CD4-positive, alpha-beta memory T cell (primary cell): ENCODE results near the gene MORN5. TPM values are rescaled to one million over a fixed set of nuclear protein-coding genes. Genes with fewer than 3 reads are reported as not detected.
A peak's percentile ranks its signal among the peaks of the same experiment; 100 is the strongest.

ENCODE experiments used
- CTCF ChIA-PET: fragments of 350-600 bp; sonication (Branson Sonifier 250); formaldehyde crosslinking; loops from one replicate; lab custom pipeline; 2021; ENCODE audit warnings: inconsistent platforms; ENCODE audit not compliant: partially characterized antibody; lab: Charles Lee
- POLR2A ChIA-PET: fragments of 350-600 bp; sonication (Branson Sonifier 250); formaldehyde crosslinking; loops from one replicate; lab custom pipeline; 2021; ENCODE audit not compliant: partially characterized antibody; lab: Charles Lee
- DNase-seq, 5 donors: peaks; one replicate each; pipeline versions ENCODE4 v3.0.0 to v3.0.0-alpha.2; 2020 to 2022; ENCODE audit warnings: mixed read lengths in 1 of 5
- H3K27ac ChIP-seq: one replicate; pipeline ENCODE4 v1.7.0; 2013; ENCODE audit warnings: low read depth, low read length
- H3K27me3 ChIP-seq: 2 replicates; pipeline ENCODE4 v1.7.0; 2013; ENCODE audit warnings: mild to moderate bottlenecking, low read length, moderate library complexity; ENCODE audit not compliant: insufficient read depth
- H3K36me3 ChIP-seq: 2 replicates; pipeline ENCODE4 v1.7.0; 2013; ENCODE audit warnings: mild to moderate bottlenecking, low read length, moderate library complexity; ENCODE audit not compliant: insufficient read depth
- H3K4me1 ChIP-seq: 2 replicates; pipeline ENCODE4 v1.7.0; 2013; ENCODE audit warnings: mild to moderate bottlenecking, low read length, moderate library complexity; ENCODE audit not compliant: insufficient read depth
- H3K4me3 ChIP-seq, 2 donors: one replicate each; pipeline ENCODE4 v1.7.0; 2013; ENCODE audit warnings: low read length in 2 of 2, mild to moderate bottlenecking in 1 of 2
- H3K9me3 ChIP-seq, 2 donors: one replicate each; pipeline ENCODE4 v1.7.0; 2013; ENCODE audit warnings: low read length in 2 of 2, control low read depth in 1 of 2; ENCODE audit not compliant: control insufficient read depth in 1 of 2
- H3K27ac Mint-ChIP-seq, 7 donors: one replicate each; pipeline ENCODE4 v1.8.0; 2020 to 2021; ENCODE audit warnings: mixed read lengths in 7 of 7, mild to moderate bottlenecking in 6 of 7, inconsistent platforms in 3 of 7, moderate library complexity in 3 of 7
- H3K27me3 Mint-ChIP-seq, 2 donors: one replicate each; pipeline ENCODE4 v1.8.0; 2020 to 2021; ENCODE audit warnings: mixed read lengths in 2 of 2
- H3K36me3 Mint-ChIP-seq, 2 donors: one replicate each; pipeline ENCODE4 v1.8.0; 2020 to 2021; ENCODE audit warnings: mixed read lengths in 2 of 2, inconsistent platforms in 1 of 2, mild to moderate bottlenecking in 1 of 2
- H3K4me1 Mint-ChIP-seq, 4 donors: one replicate each; pipeline ENCODE4 v1.8.0; 2020 to 2021; ENCODE audit warnings: mixed read lengths in 4 of 4, mild to moderate bottlenecking in 1 of 4
- H3K4me3 Mint-ChIP-seq, 8 donors: one replicate each; pipeline ENCODE4 v1.8.0; 2020 to 2021; ENCODE audit warnings: mixed read lengths in 8 of 8, mild to moderate bottlenecking in 7 of 8, moderate library complexity in 6 of 8, inconsistent platforms in 3 of 8
- H3K9me3 Mint-ChIP-seq, 8 donors: one replicate each; pipeline ENCODE4 v1.8.0; 2020 to 2021; ENCODE audit warnings: mixed read lengths in 8 of 8, mild to moderate bottlenecking in 5 of 8, inconsistent platforms in 3 of 8, moderate library complexity in 1 of 8
- intact Hi-C: fragments of 100-400 bp; cut with micrococcal nuclease; formaldehyde crosslinking; loops from one replicate; pipeline ENCODE4 v1.15.1; 2023
- polyA plus RNA-seq, 2 donors: library from polyadenylated mRNA; unstranded; fragments of 300-500 nt; fragmentation: Illumina TruSeq; gene quantifications; one replicate each; pipeline ENCODE4 v1.2.3, GENCODE V29; 2021
- total RNA-seq, 2 experiments: library from RNA; stranded (reverse); gene quantifications; one replicate each; pipeline ENCODE4 v1.2.3, GENCODE V29; 2021

The MORN5 gene
- total and polyA plus RNA-seq, 4 experiments from 2014 or later, result not detected

- POLR2A ChIA-PET, result no interaction called here
- H3K27me3 Mint-ChIP-seq, result peaks cover 21 to 28% of the 10 kb centered on the region in 2 donors
- H3K36me3 Mint-ChIP-seq, result no peaks in the 10 kb centered on the region
- H3K9me3 Mint-ChIP-seq, result no peaks in the 10 kb centered on the region
- no peaks in the 10 kb centered on the region for H3K36me3 ChIP-seq
- H3K27ac Mint-ChIP-seq, result peak overlapping the region in 1 of 7 donors; percentile 26
- no peak overlapping the region for H3K4me3 ChIP-seq
- H3K4me1 Mint-ChIP-seq, result peaks cover 11 to 25% (median 18%) of the 10 kb centered on the region in 4 donors
- no peak overlapping the region for H3K27ac ChIP-seq
- intact Hi-C loops, result no loop called here
- CTCF ChIA-PET, result interaction anchor here (0.6 to 9.2 kb wide), 22 partner anchors 9 to 1225 kb away, joined by 3 to 165 read pairs (median 7); no protein-coding TSS in a partner anchor
- H3K4me3 Mint-ChIP-seq, result peak overlapping the region in 6 of 8 donors; percentile 42 to 71 (median 60)
- peaks cover 7% of the 10 kb centered on the region for H3K4me1 ChIP-seq
- peaks cover 11% of the 10 kb centered on the region for H3K27me3 ChIP-seq
- H3K9me3 ChIP-seq, result no peaks in the 10 kb centered on the region
- peak; percentile 65 to 75 (median 68) for DNase-seq
These were observed 34.6 kb upstream of the MORN5 start for GRCh38 chr9:122125158-122125508.

GRCh38 chr9:122125509-122126330, 34.0 kb upstream of the MORN5 start:
- H3K4me3 ChIP-seq, result no peak overlapping the region
- intact Hi-C loops, result no loop called here
- peaks cover 11% of the 10 kb centered on the region for H3K27me3 ChIP-seq
- peaks cover 11 to 25% (median 18%) of the 10 kb centered on the region in 4 donors for H3K4me1 Mint-ChIP-seq
- POLR2A ChIA-PET, result interaction anchor here (1.2 kb wide), 1 partner anchor 139 kb away, joined by 3 read pairs; the partner anchor contains the start of genes MRRF and RBM18
- no peaks in the 10 kb centered on the region for H3K36me3 Mint-ChIP-seq
- peak overlapping the region in 6 of 8 donors; percentile 42 to 76 (median 60) for H3K4me3 Mint-ChIP-seq
- H3K9me3 ChIP-seq, result no peaks in the 10 kb centered on the region
- CTCF ChIA-PET, result interaction anchor here (0.8 to 9.2 kb wide), 20 partner anchors 10 to 1224 kb away, joined by 3 to 165 read pairs (median 7); no protein-coding TSS in a partner anchor
- H3K9me3 Mint-ChIP-seq, result no peaks in the 10 kb centered on the region
- no peak overlapping the region for H3K27ac ChIP-seq
- no peak for DNase-seq
- peak overlapping the region in 1 of 7 donors; percentile 66 for H3K27ac Mint-ChIP-seq
- no peaks in the 10 kb centered on the region for H3K36me3 ChIP-seq
- H3K4me1 ChIP-seq, result peaks cover 7% of the 10 kb centered on the region
- H3K27me3 Mint-ChIP-seq, result peaks cover 22 to 28% of the 10 kb centered on the region in 2 donors

GRCh38 chr9:122126331-122127261, 33.1 kb upstream of the MORN5 start:
- Mint-ChIP-seq H3K27me3 (peaks cover 25 to 28% of the 10 kb centered on the region in 2 donors), H3K27ac (peak overlapping the region in 1 of 7 donors; percentile 66), H3K36me3 (no peaks in the 10 kb centered on the region), H3K9me3 (no peaks in the 10 kb centered on the region), H3K4me3 (peak overlapping the region; percentile 45 to 76 (median 63)), H3K4me1 (peaks cover 11 to 25% (median 18%) of the 10 kb centered on the region in 4 donors)
- intact Hi-C loops, result no loop called here
- DNase-seq, result no peak
- Histone ChIP-seq H3K27ac (no peak overlapping the region), H3K4me1 (peaks cover 7% of the 10 kb centered on the region), H3K36me3 (no peaks in the 10 kb centered on the region), H3K4me3 (no peak overlapping the region), H3K27me3 (peaks cover 11% of the 10 kb centered on the region), H3K9me3 (no peaks in the 10 kb centered on the region)
- ChIA-PET POLR2A (interaction anchor here (1.2 kb wide), 1 partner anchor 138 kb away, joined by 3 read pairs; the partner anchor contains the start of genes MRRF and RBM18), CTCF (interaction anchor here (0.7 to 9.2 kb wide), 7 partner anchors 10 to 231 kb away, joined by 3 to 165 read pairs (median 34); no protein-coding TSS in a partner anchor)

GRCh38 chr9:122127396-122127798, 32.3 kb upstream of the MORN5 start:
- Histone ChIP-seq H3K4me3 (no peak overlapping the region), H3K4me1 (peaks cover 7% of the 10 kb centered on the region), H3K36me3 (no peaks in the 10 kb centered on the region), H3K27ac (no peak overlapping the region), H3K27me3 (peaks cover 11% of the 10 kb centered on the region), H3K9me3 (no peaks in the 10 kb centered on the region)
- CTCF ChIA-PET, result interaction anchor here (0.7 to 9.2 kb wide), 3 partner anchors 24 to 225 kb away, joined by 6 to 165 read pairs (median 34); no protein-coding TSS in a partner anchor
- intact Hi-C loops, result no loop called here
- Mint-ChIP-seq H3K27ac (peak overlapping the region in 2 of 7 donors; percentile 36 to 48), H3K4me1 (peaks cover 11 to 25% (median 18%) of the 10 kb centered on the region in 4 donors), H3K9me3 (no peaks in the 10 kb centered on the region), H3K27me3 (peaks cover 25 to 28% of the 10 kb centered on the region in 2 donors), H3K4me3 (peak overlapping the region in 2 of 8 donors; percentile 15 to 22), H3K36me3 (no peaks in the 10 kb centered on the region)
- POLR2A ChIA-PET, result no interaction called here
- DNase-seq, result no peak

GRCh38 chr9:122128007-122128968, 31.4 kb upstream of the MORN5 start:
- H3K36me3 ChIP-seq, result no peaks in the 10 kb centered on the region
- no peak overlapping the region for H3K27ac ChIP-seq
- intact Hi-C loops, result no loop called here
- H3K4me3 Mint-ChIP-seq, result peak overlapping the region in 1 of 8 donors; percentile 24
- H3K4me3 ChIP-seq, result no peak overlapping the region
- H3K36me3 Mint-ChIP-seq, result no peaks in the 10 kb centered on the region
- peaks cover 9 to 25% (median 17%) of the 10 kb centered on the region in 4 donors for H3K4me1 Mint-ChIP-seq
- H3K27me3 ChIP-seq, result peaks cover 11% of the 10 kb centered on the region
- no peak for DNase-seq
- H3K4me1 ChIP-seq, result peaks cover 7% of the 10 kb centered on the region
- ChIA-PET CTCF (interaction anchor here (1.1 to 9.2 kb wide), 8 partner anchors 19 to 708 kb away, joined by 3 to 165 read pairs (median 4); no protein-coding TSS in a partner anchor), POLR2A (interaction anchor here (0.6 kb wide), 1 partner anchor 34 kb away, joined by 3 read pairs; no protein-coding TSS in a partner anchor)
- peaks cover 25% of the 10 kb centered on the region in 2 donors for H3K27me3 Mint-ChIP-seq
- H3K27ac Mint-ChIP-seq, result no peak overlapping the region
- no peaks in the 10 kb centered on the region for H3K9me3 Mint-ChIP-seq
- H3K9me3 ChIP-seq, result no peaks in the 10 kb centered on the region

GRCh38 chr9:122128969-122129343, 30.8 kb upstream of the MORN5 start:
- Mint-ChIP-seq H3K27me3 (peaks cover 25% of the 10 kb centered on the region in 2 donors), H3K9me3 (no peaks in the 10 kb centered on the region), H3K36me3 (no peaks in the 10 kb centered on the region), H3K4me1 (peaks cover 9 to 25% (median 17%) of the 10 kb centered on the region in 4 donors), H3K27ac (no peak overlapping the region), H3K4me3 (no peak overlapping the region)
- H3K27ac ChIP-seq, result no peak overlapping the region
- no peaks in the 10 kb centered on the region for H3K36me3 ChIP-seq
- intact Hi-C loops, result no loop called here
- no peaks in the 10 kb centered on the region for H3K9me3 ChIP-seq
- peaks cover 11% of the 10 kb centered on the region for H3K27me3 ChIP-seq
- H3K4me3 ChIP-seq, result no peak overlapping the region
- DNase-seq, result no peak
- peaks cover 7% of the 10 kb centered on the region for H3K4me1 ChIP-seq
- POLR2A ChIA-PET, result no interaction called here
- CTCF ChIA-PET, result interaction anchor here (1.1 to 1.8 kb wide), 6 partner anchors 18 to 707 kb away, joined by 3 to 6 read pairs (median 4); no protein-coding TSS in a partner anchor
